ENCODE measurements around the gene ADCYAP1R1.

Gene ADCYAP1R1

DNA sequence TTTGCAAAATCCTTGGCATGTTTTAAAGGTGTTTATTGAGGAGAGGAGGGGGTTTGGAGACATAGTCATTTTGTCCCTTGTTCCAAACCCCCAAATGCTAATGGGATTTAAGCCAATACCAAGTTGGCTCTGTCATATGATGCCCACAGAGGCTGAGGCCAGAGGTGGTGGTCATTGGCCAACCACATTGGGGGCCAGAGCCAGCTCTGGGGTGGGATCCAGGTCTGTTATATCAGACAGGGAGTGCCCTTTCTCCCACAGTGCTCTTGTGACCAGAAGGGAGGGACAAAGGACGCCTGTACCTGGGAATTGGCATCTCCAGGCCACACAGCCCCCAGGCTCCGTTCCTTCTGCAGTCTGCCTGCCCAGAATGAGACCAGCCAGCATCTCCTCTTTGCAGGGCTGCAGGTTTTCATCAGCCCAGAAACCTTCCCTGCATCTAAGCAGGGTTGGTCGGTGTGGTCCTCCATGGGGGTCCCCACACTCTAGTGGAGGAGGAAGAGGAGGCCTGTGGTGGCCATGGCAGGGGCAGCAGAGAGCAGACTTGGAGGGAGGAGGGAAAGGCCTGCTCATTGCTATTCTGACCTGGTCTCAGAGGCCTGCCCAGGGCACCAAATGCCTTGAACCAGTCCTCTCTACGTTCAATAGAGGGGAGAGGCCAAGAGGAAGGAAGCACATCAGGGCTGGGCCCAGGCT, 17.9 kb downstream of the ADCYAP1R1 start:
- DNase-seq = no peak

DNA sequence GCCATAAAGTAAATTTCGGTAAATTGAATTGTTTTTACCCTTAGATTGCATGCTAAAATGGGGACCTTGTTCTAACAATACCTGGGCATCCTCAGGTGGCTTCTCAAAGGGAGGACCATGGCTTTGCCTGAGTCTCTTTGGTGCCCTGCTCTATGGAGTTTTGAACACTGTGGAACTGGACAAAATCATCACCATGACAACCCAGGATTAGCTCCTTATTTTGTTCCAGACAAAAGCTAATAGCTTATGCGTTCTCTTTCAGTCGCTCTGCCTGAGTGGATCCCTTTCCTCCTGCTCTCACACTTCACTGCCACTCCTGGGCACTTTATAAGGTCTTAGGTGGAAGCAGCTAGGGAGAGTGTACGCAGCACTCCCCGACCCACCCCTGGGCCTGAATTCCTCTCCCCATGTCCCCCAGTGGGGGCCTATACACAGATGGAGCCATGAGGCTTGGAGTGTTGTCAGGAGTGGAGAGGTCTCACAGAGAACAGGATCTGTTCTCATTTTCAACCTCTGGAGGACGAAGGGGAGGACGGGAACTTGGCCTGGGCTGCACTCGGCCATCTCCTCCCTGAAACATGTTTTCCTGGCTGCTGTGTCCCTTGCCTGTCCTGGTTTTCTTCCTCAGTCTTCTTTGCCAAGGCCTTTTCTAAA, 19.0 kb downstream of the ADCYAP1R1 start:
- no peak for DNase-seq

DNA sequence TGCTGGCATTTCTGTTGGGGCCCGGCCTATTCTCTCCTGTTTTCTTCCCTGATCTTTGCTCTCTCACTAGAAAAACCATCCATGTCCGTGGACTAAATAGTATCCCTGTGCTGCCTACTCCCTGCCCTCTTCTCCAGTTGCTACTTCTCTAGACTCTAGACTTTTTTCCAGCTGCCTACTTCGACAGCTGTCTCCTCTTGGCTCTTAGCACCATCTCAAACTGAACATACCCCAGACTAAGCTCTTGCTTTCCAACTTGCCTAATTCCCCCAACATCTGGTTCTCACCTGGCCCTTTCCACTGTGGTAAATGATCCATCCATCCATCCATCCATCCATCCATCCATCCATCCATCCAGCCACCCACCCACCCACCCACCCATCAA, 19.5 kb downstream of the ADCYAP1R1 start:
- no peak for DNase-seq

DNA sequence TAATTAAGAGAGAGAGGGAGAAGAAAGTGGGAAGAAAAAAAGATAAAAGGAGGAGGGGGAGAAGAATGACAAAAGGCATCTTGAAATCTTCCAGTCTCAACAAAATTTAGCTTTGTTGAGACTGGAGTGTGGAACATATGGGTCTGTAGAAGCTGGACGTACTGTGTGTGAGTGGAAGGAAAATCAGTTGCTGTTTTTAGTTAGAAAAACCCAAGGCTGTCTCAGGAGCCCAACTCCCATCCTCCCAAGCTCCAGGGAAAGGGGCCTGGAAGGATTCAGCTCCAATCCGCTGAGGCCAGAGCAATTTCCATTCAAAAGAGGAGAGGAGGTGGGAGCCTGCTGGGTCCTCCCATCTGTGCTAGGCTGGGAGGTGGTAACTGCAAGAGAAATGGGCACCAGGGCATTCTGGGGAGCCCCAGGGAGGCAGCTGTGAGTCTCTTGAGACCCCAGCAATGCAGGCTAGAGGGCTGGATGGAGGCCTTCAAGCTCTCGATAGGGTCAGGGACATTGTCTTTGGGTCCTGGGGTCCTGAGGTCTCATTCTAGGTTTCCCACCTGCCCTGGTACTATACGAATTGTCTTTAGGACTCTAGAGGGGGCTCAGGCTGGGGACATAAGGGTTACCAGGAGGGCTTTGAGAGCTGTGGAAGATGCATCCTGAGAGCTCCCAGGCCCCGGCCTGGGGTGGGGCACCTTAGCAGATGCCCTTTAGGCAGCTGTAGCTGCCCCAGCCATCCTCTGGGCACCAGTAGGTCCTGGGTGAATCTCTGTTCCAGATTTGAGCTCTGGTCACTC, 21.4 kb downstream of the ADCYAP1R1 start:
- DNase-seq = no peak

DNA sequence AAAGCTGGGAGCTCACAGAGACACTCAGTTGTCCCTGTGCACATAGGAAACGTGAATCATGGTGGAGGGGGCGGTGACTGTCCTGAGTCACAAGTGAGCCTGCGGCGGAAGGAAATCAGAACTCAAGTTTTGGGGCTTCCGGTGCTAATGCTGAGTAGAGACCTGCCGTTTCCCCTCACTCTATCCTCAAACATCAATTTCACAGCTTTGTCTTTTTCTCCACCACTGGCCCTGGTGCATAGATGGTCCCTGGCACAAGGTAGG, 21.9 kb downstream of the ADCYAP1R1 start:
- peak; percentile 16 to 26 (median 21) for DNase-seq

DNA sequence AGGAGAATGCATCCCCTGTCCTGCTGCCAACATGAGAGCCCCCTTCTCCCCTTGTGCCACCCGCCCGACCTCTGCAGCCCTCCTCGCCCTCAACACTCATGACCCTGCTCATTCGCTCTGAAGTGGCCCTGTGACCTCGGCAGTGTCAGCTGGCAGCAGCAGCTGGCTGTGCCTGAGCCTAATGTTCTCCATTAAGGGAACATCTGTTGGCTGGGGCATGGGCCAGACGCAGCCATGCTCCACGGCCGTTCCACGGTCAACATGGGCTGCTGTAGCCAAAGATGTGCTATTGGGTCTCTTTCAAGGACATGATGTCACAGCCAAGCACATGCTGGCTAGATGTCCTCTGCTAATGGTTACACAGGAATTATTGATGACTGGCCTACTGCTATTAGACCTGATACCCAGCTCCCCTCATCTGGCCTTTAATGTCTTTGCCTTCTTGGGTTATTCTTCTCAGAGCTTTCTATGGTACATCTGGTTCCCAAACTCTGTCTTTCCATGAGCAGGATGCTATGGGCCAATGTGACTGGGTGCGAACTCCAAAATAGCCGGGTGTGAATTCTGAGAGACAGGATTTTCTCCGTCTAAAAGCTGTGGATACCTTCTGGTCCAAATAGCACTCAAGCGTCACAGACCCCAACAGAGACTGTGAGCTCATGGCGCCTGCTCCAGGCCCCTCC, 22.4 kb downstream of the ADCYAP1R1 start:
- no peak for DNase-seq

DNA sequence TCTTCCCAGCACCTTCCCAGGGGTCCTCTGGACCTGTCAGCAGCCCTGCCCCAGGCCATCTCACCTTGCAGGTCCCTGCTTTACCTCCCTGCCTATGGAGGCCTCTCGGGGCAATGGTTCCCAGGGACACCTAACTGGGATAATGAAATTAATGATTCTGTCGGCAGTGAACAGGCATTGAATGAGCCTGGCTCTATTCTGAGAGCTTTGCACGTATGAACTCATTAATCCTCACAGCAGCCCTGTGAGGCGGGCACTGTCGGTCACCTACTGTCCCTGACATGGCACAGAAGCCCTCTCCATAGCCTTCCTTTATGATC, 22.9 kb downstream of the ADCYAP1R1 start:
- DNase-seq = no peak

DNA sequence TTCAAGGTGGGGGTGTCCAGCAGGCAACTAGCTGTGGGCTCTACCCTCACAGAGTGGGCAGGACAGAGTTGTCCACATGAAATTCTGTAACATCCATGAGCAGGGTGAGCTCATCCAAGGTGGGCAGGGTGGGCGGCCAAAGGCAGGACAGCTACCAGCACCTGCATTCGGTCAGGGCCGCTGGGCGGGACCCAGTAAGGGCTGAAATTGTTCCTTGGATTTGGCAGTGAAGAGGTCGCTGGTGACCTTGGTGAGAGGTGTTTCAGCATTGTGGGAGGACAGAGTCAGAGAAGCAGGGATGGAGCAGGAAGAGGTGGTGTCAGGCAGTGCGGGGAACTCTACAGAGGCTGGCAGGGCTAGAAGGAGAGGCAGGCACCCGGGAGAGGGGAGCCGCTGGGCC, 23.9 kb downstream of the ADCYAP1R1 start:
- no peak for DNase-seq

DNA sequence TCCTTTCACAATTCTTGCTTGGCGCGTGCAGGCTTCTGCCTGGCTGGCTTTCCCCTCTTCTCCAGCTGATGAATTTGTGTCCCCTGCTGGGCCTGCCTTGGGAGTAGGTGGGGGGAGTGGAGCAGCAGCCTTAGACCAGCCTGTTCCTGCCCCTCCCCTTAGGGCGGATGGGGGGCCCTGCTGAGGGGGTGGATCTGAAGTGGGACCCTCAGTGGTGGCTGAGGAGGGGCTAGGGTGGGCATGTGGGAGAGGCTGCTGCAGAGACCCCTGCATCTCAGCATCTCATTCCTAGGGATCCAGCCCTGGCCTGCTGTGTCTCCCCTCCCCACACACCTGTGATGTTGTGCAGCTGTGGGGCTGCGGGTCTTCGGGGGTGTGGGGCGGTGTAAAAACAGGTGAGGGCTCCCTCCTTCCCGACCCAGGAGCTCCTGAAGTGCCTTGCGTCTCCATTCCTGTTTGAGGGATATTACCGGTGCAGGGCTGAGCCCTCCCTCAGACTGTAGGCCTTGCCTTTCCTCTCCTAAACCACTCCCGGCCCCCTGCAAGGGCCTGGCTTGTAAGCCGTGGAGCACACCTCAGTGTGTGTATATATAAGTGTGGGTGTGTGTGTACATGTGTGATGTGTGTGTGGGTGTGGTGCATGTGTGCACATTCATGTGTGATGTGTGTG, 24.7 kb downstream of the ADCYAP1R1 start:
- DNase-seq = no peak

DNA sequence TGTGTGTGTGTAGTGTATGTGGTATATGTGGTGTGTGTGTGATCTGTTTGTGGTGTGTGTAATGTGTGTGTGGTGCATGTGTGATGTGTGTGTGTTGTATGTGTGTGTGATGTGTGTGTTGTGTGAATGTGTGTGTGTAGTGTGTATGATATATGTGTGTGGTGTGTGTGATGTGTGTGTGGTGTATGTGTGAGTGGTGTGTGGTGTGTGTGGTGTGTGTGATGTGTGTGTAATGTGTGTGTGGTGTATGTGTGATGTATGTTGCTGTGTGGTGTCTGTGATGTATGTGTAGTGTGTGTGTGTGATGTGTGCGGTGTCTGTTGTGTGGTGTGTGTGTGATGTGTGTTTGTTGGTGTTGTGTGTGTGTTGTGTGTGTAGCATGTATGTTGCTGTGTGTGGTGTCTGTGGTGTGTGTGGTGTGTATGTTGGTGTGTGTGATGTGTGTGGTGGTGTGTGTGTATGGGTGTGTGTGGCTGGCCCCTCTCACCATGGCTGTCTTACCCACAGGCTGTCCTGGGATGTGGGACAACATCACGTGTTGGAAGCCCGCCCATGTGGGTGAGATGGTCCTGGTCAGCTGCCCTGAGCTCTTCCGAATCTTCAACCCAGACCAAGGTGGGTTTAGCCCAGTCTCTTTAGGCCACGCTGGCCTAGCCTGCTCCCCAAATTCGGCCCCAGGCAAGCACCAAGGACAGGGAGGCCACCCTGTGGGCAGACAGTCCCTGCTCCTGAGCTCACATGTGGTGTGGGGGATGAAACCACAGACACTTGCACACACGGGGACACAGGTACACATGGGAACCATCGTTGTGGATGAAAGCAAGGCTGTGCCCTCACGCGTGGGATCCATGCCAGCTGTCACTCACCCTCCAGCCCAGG, 25.6 kb downstream of the ADCYAP1R1 start:
- DNase-seq = no peak

DNA sequence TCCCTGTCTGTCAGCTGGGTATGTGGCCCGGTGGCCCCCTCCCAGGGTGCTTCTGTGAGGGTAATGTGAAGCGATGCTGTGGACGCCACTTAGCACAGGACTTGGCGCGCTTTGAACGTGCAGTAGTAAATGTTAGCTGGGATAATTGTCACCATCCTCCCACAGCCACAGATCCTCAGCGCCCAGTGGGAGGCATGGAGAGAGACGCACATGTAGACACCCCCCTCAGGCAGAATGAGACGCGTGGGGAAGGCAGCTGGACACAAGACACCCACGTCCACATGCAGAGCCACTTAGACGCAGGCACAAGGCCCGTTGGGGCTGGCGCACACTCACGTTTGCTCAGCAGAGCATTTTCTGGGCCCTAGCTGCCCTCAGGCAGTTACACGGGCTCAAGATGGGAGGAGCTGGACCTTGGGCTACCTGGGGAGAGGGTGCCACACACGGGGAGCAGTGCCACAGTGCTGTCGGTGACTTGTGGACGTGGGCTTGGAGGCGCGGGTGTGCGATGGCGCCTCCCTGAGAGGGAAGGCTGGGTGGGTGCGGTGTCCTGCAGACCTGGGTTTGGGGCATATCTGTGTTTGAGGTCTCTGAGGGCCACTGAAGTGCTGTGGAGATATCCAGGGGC, 26.4 kb downstream of the ADCYAP1R1 start:
- DNase-seq = no peak

DNA sequence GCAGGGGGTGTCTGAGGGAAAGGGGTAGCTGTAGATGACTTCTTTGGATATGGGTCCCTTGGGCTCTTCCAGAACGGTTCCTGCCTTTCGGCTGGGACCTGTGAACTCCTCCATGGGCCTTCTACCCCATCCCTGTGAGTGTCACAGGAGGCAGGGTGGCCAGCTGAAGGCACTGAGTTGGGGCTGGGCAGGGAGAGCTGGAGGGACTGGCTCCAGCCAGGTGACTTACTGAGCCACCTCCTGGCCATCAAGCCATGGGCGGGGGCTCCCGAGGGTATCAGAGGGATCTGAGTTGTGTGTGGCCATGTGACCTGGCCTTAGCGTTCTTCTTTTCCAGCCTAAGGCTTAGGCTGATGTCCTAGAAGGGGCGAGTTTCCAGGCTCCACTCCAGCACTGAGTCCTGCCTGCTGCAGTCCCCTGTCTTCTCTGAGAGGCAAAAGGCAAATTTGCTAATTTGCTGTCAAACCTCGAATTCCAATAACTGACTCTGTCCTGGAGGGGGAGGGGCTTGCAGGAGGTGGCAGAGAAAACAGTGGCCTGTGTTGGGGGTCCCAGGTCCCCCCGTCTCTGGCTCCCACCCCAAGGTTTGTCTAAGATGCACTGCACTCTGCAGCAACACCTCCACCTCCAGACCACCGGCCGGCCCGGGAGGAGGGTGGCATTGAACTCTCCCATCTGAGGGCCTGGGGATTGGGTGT, 27.2 kb downstream of the ADCYAP1R1 start:
- DNase-seq = no peak

DNA sequence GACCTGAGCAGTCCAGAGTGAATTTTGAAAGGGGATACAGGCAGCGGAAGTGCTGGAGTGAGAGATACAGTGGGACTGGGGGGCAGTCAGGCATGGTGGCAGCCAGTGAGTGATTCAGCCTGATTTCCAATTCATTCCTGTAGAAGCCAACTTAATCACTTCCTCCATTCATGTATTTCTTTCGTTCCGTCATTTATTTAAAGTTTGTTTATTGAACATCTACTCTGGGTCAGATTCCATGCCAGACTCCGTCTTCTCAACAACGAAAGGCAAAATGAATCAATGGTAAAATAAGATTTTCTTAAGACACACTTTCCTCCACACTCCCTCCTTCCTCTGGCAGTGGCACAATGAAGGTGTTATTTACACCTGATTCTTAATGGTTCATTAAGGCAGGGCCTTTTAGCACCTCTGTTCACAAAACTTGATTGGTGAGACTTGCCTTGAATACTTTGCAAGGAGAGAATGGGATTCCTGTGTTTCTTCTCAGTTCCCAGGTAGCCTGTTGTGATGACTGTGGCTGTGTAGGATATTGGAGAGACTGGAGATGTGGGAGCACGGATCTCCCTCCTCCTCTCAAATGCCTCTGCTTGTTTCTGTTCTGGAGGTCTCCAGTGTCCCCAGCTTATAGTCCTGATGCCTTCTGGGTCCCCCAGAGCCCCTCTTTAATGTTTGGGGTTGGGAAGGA, 27.9 kb downstream of the ADCYAP1R1 start:
- DNase-seq = no peak

DNA sequence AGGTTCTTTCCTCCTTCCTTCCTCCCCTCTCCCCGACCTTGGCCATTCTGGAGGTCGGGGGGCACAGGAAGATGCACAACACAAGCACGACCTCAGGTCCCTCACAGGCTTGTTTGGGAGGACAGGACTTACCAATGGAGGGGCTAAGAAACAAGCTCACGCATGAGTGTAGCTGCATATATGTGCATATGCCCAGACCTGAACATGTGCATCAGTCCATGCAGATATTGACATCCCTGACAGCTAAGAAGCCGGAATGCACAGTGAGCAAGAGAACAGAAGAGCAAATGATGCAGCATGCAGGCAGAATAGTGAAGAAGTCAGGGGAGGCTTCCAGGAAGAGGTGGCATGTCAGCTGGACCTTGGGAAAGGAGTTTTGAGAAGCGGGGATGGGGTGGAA, 28.7 kb downstream of the ADCYAP1R1 start:
- DNase-seq = no peak

DNA sequence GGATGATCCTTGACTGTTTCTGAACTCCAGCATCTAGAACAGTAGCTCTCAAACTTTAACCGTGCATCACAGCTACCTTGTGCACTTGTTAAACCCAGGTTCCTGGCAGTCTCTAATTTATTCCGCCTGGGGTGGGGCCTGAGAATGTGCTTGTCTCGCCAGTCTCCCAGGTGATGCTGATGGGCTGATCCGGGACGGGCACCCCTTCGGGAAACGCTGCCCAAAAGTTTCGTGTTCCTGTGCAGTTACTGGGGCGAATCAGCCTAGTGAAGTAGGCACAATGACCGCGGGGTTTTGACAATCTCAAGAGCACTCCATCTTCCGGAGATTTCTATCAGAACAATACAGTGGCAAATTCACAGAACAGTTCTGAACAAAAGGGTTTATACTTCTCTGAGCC, 29.9 kb downstream of the ADCYAP1R1 start:
- DNase-seq = peak in 1 of 3 donors; percentile 1

DNA sequence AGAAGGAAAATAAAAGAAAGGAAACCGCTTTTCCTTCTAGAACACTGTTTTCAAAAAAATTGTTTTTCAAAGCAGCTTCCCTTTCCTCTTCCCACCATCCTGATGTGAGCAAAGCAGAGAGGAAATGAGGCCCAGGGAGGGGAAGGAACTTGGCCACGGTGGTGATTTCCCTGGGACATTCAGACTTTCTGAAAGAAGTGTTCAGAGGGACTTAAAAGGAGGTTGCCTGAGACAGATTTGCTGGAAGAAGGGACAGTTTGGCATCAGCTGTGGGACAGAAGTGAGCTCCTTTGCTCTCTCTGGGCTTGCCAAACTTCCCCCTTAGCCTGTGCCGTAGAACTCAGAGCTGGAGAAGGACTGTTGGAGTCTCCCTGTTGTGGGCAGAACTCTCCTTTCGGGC, 30.3 kb downstream of the ADCYAP1R1 start:
- peak; percentile 61 to 70 (median 64) for DNase-seq

DNA sequence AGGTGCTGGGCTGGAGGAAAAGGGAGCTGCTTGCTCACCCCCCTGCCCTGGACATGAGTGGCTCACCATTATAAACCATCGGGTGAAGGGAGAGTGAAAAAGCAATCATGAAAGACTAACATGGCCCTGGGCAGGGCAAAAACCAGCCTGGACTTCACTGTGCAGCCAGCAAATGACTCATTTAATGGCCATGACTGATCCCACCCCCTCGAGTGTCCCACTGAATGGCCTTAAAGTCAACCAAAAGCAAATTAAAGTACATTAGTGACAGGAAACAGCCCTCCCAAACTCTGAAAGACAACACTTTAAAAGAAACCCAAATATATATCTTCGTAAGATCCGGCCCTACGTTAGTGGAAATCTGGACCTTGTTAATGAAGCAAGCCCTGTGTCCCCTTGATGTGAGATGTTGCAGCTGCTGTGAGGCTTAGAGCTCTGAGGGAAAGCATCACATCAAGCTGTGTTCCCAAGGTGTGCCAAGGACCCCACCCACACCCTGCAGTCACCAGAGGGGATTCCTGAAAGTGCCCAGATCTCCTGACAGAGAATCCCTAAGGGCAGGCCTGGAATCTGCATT, 31.2 kb downstream of the ADCYAP1R1 start:
- DNase-seq = peak in 1 of 3 donors; percentile 3

DNA sequence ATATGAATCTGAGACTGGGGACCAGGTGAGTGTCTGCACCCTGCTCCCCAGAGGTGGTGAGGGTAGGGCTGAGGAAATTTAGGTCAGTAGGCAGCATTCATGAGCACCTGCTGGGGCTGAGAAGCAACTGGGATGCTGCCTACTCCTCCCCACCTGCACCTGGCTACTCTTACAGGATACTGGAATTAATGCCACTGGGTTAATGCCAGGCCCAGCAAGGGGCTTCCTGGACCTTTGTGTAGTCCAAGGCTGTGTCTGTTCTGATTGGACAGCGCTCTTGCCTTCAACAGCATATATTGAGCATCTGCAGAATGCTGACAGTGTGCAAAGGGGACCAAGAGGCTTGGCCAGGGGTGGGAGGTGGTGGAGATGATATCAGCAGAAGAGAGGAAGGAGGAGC, 32.1 kb downstream of the ADCYAP1R1 start:
- DNase-seq = no peak

DNA sequence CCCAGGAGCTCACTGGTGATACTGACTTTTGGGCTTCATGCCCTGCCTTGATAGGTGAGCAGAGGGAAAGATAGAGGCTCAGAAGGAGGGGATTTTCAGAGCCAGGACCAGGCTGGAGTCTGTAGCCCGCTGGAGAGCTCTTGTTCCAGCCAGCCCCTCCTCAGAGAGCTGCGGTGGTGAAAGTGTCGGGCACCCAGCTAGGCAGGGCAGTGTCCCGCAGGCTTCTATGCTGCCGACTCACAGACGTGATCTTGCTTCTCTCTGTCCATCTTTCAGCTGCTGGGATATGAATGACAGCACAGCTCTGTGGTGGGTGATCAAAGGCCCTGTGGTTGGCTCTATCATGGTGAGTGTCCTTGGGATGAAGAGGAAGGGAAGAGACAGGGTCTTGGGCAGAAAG, 35.2 kb downstream of the ADCYAP1R1 start:
- no peak for DNase-seq

DNA sequence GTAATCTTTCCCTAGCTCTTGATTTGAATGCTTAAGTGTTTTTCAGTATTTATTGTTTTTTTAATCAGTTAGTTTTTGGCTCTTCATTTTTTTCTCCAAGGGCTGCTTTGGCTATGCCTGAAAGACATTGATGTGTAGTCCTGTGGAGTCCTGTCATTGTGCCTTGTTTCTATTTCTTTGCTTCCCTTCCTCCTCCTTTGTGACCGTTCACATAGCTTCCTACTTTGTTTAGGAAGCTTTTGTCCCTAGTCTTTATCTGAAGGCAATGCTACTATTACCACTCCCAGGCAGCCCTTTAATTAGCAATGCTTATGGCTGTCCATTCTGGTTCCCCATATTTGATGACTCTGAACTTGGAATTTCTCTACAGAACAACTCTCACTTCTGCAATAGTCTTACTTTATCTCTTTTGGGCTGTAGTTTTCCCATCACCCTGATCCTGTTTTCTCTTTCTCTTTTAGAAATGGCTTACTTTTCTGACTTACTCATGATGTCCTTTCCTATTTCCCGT, 39.9 kb downstream of the ADCYAP1R1 start:
- DNase-seq = peak in 1 of 3 donors; percentile 2
